Measurements from ENCODE around the gene CCDC192.
"Not testable (repeated sequence)": the region's sequence is repeated elsewhere in the genome, so short reads cannot be mapped to it uniquely, and the experiment has no call there.

The CCDC192 gene

GRCh38 chr5:127702926-127703561, at the start of gene CCDC192:
TSS of gene CCDC192 (plus strand) at chr5:127703391. CDS start at chr5:127703446, 55 bp downstream.
- DNase-seq (ENCODE audit: low spot score): no peak

- no peak for DNase-seq (ENCODE audit: low spot score)
Measured at GRCh38 chr5:127656825-127657224, 46.4 kb upstream of the CCDC192 start.

GRCh38 chr5:127660047-127660733, 43.0 kb upstream of the CCDC192 start:
- DNase-seq (ENCODE audit: low spot score): no peak

GRCh38 chr5:127664093-127664492, 39.1 kb upstream of the CCDC192 start:
- DNase-seq (ENCODE audit: low spot score): no peak

GRCh38 chr5:127665641-127666040, 37.5 kb upstream of the CCDC192 start:
- DNase-seq (ENCODE audit: low spot score): no peak

- no peak for DNase-seq (ENCODE audit: low spot score)
Measured at GRCh38 chr5:127666043-127666716, 37.0 kb upstream of the CCDC192 start.

- no peak for DNase-seq (ENCODE audit: low spot score)
Measured at GRCh38 chr5:127667926-127668325, 35.3 kb upstream of the CCDC192 start.

- DNase-seq (ENCODE audit: low spot score): no peak
Measured at GRCh38 chr5:127671218-127671617, 32.0 kb upstream of the CCDC192 start.

- no peak for DNase-seq (ENCODE audit: low spot score)
Measured at GRCh38 chr5:127673117-127673800, 29.9 kb upstream of the CCDC192 start.

GRCh38 chr5:127676951-127677350, 26.2 kb upstream of the CCDC192 start:
- DNase-seq (ENCODE audit: low spot score): not testable (repeated sequence)

- not testable (repeated sequence) for DNase-seq (ENCODE audit: low spot score)
Measured at GRCh38 chr5:127679691-127680330, 23.4 kb upstream of the CCDC192 start.

- DNase-seq (ENCODE audit: low spot score): no peak
Measured at GRCh38 chr5:127680595-127680994, 22.6 kb upstream of the CCDC192 start.

- no peak for DNase-seq (ENCODE audit: low spot score)
Measured at GRCh38 chr5:127683008-127683407, 20.2 kb upstream of the CCDC192 start.

- DNase-seq (ENCODE audit: low spot score): no peak
Measured at GRCh38 chr5:127684726-127685467, 18.3 kb upstream of the CCDC192 start.

- DNase-seq (ENCODE audit: low spot score): no peak
Measured at GRCh38 chr5:127685662-127686061, 17.5 kb upstream of the CCDC192 start.

GRCh38 chr5:127686424-127686823, 16.8 kb upstream of the CCDC192 start:
- peak; percentile 42 for DNase-seq (ENCODE audit: low spot score)

- no peak for DNase-seq (ENCODE audit: low spot score)
Measured at GRCh38 chr5:127694518-127695171, 8.5 kb upstream of the CCDC192 start.

GRCh38 chr5:127695346-127695745, 7.8 kb upstream of the CCDC192 start:
- DNase-seq (ENCODE audit: low spot score): no peak

- DNase-seq (ENCODE audit: low spot score): no peak
Measured at GRCh38 chr5:127696683-127697082, 6.5 kb upstream of the CCDC192 start.

GRCh38 chr5:127697894-127698600, 5.1 kb upstream of the CCDC192 start:
- DNase-seq (ENCODE audit: low spot score): peak; percentile 42
